NCI-H526 (cell line): ENCODE results near the gene SF3B1.
A peak's percentile ranks its signal among the peaks of the same experiment; 100 is the strongest.
"Not testable (repeated sequence)": the region's sequence is repeated elsewhere in the genome, so short reads cannot be mapped to it uniquely, and the experiment has no call there.

Source experiments
- DNase-seq, 2 experiments: peaks; one replicate each; lab custom pipeline; 2025; lab: John Stamatoyannopoulos, UW

Gene SF3B1

DNA sequence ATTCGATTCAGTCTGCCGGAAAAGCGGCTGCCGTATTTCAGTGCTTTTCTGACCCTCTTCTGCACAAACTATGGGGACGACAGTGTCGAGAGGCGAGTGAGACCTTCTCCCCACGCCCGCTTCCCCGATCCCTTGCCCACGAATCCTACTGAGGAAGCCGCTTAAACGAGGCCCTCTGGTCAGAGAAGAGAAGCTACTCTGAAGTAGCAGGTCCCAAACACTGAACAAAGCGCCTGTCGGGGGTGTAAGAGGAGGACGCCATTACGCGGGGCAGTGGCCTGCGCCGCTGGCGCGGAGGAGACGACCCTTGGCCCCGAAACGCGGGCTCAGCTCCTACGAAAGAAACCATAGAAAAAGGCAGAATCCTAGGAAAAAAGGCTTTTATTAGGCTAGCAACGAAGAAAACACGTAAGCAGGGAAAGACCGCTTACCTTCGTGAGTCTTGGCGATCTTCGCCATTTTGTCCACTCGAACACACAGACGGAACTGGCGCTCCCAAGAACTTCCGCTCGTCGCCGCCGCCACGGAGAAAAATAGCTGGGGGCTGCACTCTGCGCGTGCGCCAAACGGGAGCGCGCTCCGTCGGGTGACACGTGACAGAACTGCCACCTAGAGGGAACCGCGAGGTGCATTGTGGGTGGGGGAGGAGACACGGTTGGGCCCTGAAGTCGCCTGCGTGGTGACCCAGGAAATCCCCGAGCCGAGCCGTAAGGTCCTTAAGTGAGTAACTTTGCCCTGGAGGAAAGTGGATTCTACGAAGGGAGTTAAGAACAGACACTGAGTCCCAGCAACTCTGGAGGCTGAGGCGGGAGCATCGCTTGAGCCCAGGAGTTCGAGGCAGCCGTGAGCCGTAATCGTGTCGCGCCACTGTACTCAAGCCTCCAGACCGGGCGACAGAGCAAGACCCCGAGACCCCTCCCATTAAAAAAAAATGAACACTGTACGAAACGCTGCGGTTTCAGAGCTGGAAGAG is at the start of gene SF3B1:
TSS of gene SF3B1 (minus strand) at position 488 of the 973 bp plus-strand sequence. CDS start at position 459, 29 bp downstream.
- peak; percentile 94 to 98 for DNase-seq

GRCh38 chr2:197484248-197484647 is 49.4 kb upstream of the SF3B1 start:
- not testable (repeated sequence) for DNase-seq

DNA sequence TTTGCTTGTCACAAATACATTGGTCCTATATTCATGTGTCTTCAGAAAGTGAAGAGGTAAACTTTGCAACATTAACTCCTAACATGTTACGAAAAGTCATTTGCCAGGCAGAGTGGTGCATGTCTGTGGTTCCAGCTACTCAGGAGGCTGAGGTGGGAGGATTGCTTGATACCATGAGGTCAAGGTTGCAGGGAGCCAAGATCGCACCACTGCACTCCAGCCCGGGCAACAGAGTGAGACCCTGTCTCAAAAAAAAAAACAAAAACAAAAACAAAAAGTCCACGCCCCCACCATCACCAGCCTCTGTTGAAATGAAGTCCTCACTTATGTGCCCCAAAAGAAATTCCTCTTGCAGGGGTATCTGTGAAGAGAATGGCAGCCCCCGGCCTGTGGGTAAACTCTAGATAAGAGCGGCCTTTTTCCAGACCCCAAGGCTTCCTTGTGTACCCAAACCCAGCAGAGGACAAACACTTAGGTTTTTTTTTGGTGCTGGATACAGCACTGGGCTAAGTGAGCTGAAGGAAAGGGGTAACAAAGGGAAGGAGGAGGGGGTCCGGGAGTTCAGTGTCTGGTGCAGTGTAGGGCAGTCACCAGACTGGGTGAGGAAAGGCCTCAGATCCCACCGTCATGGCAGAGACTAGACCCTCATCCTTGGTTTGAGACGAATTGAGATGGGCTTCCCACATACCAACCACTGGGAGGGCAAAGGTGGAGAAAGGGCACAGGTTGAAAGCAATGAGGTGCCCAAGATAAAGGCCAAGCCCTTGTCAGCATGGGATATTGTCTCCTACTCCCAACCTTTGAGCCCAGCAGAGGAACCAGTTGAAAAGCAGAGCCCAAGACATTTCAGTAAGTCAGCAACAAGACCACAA is 45.6 kb upstream of the SF3B1 start:
- no peak for DNase-seq

GRCh38 chr2:197477797-197478196 is 43.0 kb upstream of the SF3B1 start:
- no peak for DNase-seq

GRCh38 chr2:197472166-197472565 is 37.3 kb upstream of the SF3B1 start:
- no peak for DNase-seq

DNA sequence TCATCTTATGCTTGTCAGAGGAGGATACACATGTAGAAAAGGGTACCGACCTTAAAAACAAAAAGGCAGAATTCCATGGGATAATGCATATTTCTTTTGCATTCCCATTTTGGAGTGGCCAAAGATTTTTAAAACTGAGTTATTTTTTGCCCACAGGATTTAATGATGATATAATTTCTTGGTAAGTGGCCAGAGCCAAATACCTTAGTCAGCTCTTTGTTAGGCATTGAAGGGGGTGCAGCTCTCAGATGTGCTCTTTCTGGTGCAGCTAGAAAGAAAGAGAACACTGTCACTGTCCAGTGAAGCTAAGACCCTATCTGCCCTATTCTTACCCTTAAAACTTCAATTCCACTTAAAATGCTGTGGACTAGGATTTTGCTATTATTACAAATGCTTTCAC is 29.3 kb upstream of the SF3B1 start:
- DNase-seq, result no peak

GRCh38 chr2:197461057-197461456 is 26.2 kb upstream of the SF3B1 start:
- DNase-seq, result no peak

DNA sequence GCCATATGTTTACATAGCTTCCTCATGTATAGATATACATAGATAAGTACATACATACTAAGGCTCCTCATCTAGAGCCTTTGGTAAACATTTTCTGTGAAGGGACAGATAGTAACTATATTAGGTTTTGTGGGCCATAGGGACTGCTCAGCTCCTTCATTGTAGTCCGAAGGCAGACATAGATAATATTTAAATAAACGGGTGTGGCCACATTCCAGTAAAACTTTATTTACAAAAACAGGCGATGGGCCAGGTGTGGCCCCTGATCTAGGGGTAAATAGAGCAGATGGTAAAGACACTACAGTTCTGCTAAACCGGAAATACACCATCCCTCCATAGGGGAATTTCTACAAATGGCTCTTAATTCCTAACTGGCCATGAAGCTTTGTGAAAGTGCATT is 25.8 kb upstream of the SF3B1 start:
- DNase-seq, result no peak

GRCh38 chr2:197455428-197455827 is 20.6 kb upstream of the SF3B1 start:
- DNase-seq, result no peak

- no peak for DNase-seq
These were observed 20.1 kb upstream of the SF3B1 start for GRCh38 chr2:197454923-197455322.

DNA sequence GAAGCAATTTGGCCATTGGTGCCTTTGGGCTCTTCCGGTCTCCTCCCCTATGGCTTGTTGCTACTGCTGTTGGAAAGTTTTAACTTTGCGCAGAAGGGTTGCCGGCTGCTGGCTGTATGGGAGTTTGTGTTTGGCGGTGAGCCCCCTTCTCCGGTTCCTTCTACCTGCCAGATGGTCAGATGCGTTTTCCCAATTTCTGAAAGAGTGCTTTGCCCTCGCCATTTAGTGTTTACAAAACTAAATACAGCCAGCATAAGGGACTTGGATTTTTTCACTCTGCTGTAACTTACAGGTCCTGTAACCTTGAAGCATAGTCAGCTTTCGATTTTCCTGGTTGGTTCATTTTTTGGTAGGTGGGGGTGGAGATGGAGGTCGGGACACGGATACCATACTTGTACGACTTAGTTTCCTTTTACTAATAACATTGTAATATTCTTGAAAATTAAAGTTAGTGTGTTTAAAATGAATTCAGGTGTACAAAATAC is 19.1 kb upstream of the SF3B1 start:
- peak in 1 of 2 experiments; percentile 38 for DNase-seq

DNA sequence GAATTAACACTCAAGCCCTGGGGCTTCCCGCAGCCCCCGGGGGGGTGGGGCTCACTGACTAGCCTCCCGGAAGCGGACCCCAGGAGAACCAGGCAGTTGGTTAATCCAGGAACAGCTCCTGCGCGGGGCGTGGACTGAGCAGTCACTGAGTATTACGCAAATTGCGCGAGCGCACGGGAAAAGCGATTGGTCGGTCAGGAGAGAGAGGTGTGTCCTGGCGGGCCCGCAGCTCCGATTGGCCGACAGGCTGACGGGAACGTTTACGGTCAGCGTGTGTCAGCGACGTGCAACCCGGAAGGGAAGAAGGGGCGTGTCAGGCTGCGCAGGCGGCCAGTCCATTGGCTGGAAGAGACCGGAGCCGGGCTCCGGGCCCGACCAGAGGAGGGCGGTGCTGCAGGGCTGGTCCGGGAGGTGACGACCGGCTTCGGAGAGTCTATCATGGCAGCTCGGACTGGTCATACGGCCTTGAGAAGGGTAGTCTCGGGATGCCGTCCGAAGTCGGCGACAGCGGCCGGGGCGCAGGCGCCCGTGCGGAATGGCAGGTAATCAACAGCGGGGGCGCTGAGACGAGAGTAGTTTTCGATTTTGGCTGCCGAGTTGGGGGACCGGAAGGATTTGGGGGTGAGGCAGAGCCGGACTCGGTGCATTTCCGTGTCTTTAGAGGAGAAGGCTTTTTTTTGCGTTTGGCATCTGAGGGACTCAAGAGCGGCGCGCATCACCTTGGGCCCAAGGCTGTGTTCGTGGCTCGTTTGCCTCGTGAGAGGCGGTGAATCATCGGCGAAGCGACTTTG is 18.5 kb upstream of the SF3B1 start, which contains the start of gene COQ10B:
TSS of gene COQ10B (plus strand) at position 430 of the 791 bp plus-strand sequence. CDS start at position 439, 9 bp downstream.
- DNase-seq, result peak; percentile 98 to 99

GRCh38 chr2:197452754-197453122 is 17.9 kb upstream of the SF3B1 start:
- no peak for DNase-seq

GRCh38 chr2:197450935-197451358 is 16.1 kb upstream of the SF3B1 start:
- not testable (repeated sequence) for DNase-seq

DNA sequence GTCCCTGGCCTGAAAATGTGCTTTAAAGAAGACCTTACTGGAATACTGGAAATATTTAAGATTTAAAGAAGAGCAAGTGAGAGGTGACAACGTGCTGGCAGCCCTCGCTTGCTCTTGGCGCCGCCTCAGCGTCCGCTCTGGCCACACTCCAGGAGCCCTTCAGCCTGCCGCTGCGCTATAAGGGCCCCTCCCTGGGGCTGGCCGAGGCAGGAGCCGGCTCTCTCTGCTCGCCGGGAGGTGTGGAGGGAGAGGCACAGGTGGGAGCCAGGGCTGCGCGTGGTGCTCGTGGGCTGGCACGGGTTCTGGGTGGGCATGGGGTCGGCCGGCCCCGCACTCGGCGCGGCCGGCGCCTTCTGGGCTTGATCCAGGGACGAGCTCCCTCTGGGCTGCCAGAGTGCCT is 15.6 kb upstream of the SF3B1 start:
- DNase-seq, result no peak

DNA sequence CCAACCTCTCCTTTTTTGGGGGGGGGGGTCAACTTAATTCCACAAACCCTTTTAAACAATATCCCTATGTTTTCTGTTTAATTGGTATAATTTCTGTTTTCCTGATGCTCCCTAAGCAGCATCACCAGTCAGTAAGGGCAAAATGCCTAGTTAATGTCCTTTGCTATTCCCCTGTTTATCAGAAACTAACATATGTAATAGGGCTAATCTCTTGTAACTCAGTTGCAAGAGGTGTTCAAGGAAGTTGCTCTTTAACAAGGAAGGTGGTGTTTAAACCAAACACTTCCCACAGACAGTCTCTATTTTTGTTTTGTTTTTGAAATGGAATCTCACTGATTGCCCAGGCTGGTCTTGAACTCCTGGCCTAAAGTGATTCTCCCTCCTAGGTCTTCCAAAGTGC is 12.0 kb upstream of the SF3B1 start:
- DNase-seq, result no peak

DNA sequence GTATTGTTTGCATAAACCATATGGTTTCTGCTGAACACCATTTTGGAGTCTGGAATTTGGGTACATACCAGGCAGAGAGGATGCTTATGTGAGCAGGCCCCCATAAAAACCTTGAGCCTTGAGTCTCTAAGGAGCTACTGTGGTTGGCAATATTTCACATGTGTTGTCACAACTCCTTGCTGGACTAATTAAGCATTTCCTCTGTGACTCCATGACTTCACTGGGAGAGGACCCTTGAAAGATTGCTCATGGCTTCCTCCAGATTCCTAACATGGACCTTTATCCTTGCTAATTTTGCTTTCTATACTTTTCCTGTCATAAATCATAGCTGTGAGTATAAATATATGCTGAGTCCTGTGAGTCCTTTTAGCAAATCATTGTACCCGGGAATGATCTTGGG is 10.9 kb upstream of the SF3B1 start:
- DNase-seq, result no peak

- DNase-seq, result no peak
These were observed 8.0 kb upstream of the SF3B1 start for GRCh38 chr2:197442857-197443256.

DNA sequence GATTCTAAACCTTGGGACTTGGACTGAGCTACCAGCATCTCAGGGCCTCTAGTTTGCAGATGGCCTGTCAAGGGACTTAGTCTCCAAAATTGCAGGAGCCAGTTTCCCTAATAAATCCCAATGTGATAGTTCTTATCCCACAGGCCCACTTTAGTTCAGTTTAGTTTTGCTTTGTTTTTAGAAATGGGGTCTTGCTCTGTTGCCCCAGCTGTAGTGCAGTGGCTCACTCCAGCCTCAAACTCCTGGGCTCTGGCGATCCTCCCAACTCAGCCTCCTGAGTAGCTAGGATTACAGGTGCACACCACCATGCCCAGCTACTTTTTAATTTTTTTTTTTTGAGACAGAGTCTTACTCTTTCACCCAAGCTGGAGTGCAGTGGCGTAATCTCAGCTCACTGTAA is 2.6 kb upstream of the SF3B1 start:
- no peak for DNase-seq

DNA sequence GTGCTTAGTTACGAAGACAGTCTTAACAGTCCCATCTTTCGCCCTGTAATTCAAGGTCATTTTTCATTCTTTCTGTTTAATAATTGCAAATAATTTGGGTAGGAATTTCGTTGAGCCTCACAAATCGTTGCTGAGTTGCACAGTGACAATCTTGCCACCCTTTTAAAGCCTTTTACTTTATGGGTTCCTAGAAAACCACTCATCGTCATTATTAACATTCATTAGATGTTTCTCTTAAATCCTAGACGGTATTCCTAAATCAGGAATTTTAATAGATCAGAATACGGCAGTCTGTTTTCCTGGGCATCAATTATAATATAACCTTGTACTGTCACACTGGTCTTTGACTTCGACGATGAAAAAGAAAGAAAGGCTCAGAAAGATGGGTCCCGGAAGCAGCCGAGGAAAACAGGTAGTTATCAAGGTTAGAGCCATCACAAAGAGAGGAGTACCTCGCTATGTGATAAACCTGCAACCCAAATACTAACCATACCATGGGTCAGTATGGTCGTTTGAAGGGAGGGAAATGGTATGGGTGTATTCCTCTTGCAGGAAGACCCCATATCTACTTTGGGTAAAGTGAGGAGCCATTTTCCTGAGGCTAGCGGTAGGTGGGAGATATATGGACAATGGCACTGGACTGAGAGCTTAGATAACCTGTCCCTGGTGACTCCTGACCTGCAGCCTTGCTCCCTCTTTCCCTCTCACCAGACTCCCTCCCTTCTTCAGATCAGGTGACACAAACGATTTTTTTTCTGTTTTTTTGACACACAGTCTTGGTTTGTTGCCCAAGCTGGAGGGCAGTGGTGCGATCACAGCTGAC is 981 bp upstream of the SF3B1 start:
- peak in 1 of 2 experiments; percentile 29 for DNase-seq
